ENCODE data around the gene RBMX2.

The RBMX2 gene

DNA sequence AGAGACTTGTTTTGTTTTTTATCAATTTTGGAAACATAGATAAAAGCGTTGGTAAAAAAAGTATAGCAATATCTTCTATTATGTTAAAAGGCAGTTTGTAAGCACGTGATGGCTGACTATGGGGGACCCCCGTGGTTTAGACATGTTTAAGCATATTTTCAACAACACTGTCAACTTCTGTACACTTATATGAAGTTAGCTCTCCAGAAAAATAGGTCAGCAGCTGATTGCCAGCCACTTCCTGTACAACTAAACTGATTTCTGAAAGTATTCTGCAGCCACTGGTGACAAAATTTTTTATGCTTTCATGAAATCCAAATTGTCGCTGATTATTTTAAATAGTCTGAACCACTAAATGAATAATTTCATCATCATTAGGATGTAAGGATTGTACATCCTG, 45.2 kb downstream of the RBMX2 start:
- no peak for DNase-seq
